HFFc6 (cell line): ENCODE measurements around the gene CYP4Z1. TPM values are rescaled to one million over a fixed set of nuclear protein-coding genes. Genes with fewer than 3 reads are reported as not detected.
A peak's percentile ranks its signal among the peaks of the same experiment; 100 is the strongest.
"Not testable (repeated sequence)": the region's sequence is repeated elsewhere in the genome, so short reads cannot be mapped to it uniquely, and the experiment has no call there.

Source experiments
- DNase-seq: peaks from one replicate; pipeline ENCODE4 v3.0.0-alpha.2; 2018
- H3K27ac Mint-ChIP-seq: 2 replicates; pipeline ENCODE4 v1.8.0; 2020; ENCODE audit warnings: mild to moderate bottlenecking, mixed read lengths
- H3K27me3 Mint-ChIP-seq: 2 replicates; pipeline ENCODE4 v1.8.0; 2021; ENCODE audit warnings: mild to moderate bottlenecking, moderate library complexity, mixed read lengths; ENCODE audit not compliant: insufficient read depth
- H3K36me3 Mint-ChIP-seq: 2 replicates; pipeline ENCODE4 v1.8.0; 2021; ENCODE audit warnings: low read depth, mixed read lengths
- H3K4me1 Mint-ChIP-seq: 2 replicates; pipeline ENCODE4 v1.8.0; 2020; ENCODE audit warnings: low read depth, mixed read lengths
- H3K4me3 Mint-ChIP-seq: 2 replicates; pipeline ENCODE4 v1.8.0; 2020; ENCODE audit warnings: mild to moderate bottlenecking, moderate library complexity, mixed read lengths
- H3K9me3 Mint-ChIP-seq: 2 replicates; pipeline ENCODE4 v1.8.0; 2020; ENCODE audit warnings: mild to moderate bottlenecking, mixed read lengths
- CTCF ChIP-seq: fragments of 200-600 bp; sonication (generic); IDR thresholded peaks from 2 replicates; pipeline ENCODE4 v1.5.0; 2021; ENCODE audit warnings: antibody characterized with exemption, mild to moderate bottlenecking
- total RNA-seq, 6 experiments: library from RNA; stranded (reverse); fragmentation: NEBNext Ultra II Directional; extraction: Animal tissue kit (Norgen Biotek cat#: 25700); gene quantifications; 2 replicates in 1 of 6; 3 replicates in 5 of 6; pipeline ENCODE4 v1.2.3, GENCODE V29; 2021

The CYP4Z1 gene
- total RNA-seq, 6 experiments from 2014 or later, result not detected

- H3K9me3 Mint-ChIP-seq, result peaks cover 4% of the 10 kb centered on the region; the same call in 1 of the 2 replicates
- no peak for TF ChIP-seq CTCF
- H3K4me1 Mint-ChIP-seq, result no peaks in the 10 kb centered on the region
- no peaks in the 10 kb centered on the region; the same call in 1 of the 2 replicates for H3K27me3 Mint-ChIP-seq
- H3K4me3 Mint-ChIP-seq, result no peak within 1 kb of the TSS
- DNase-seq, result no peak
- no peak within 1 kb of the TSS for H3K27ac Mint-ChIP-seq
- H3K36me3 Mint-ChIP-seq, result no peaks in the 10 kb centered on the region
These were observed 70.2 kb downstream of the CYP4Z1 start, which contains the start of gene CYP4A22 for GRCh38 chr1:47137198-47137597. Gene CYP4A22 (plus strand): TSS chr1:47137441. CDS start chr1:47137486, 45 bp downstream.

DNA sequence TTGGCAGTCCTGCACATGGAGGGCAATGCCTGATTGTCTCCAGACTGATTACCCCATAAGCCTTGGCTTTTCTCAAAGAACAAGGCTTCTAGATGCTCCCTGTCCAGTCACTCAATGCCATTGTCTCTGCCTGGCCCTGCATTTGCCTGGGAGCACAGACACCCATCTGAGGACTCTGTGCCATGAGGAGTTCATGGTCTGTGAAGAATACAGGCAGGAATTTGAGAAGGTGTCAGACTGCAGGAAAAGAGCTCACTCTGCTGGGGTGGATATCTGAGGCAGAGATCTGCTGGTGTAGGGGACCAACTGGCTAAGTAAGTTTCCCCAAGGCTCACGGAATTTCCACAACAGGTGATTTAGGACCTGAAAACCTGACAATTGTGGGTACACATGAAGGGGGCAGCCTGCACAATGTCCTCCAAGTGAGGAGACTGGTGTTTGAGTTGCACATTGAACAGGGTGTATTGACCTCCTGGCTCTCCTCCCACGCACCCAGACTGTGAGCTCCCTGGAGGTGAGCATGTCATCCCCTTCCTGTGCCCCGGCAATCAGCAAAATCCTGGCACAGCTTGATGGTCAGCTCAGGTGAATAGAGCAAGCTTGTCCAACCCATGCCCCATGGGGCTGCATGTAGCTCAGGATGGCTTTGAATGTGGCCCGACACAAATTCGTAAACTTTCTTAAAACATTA is 71.0 kb downstream of the CYP4Z1 start:
- Mint-ChIP-seq H3K9me3 (peaks cover 4% of the 10 kb centered on the region; the same call in 1 of the 2 replicates), H3K36me3 (no peaks in the 10 kb centered on the region), H3K27me3 (no peaks in the 10 kb centered on the region; the same call in 1 of the 2 replicates), H3K27ac (no peak overlapping the region), H3K4me3 (no peak overlapping the region), H3K4me1 (no peaks in the 10 kb centered on the region)
- no peak for TF ChIP-seq CTCF
- no peak for DNase-seq

DNA sequence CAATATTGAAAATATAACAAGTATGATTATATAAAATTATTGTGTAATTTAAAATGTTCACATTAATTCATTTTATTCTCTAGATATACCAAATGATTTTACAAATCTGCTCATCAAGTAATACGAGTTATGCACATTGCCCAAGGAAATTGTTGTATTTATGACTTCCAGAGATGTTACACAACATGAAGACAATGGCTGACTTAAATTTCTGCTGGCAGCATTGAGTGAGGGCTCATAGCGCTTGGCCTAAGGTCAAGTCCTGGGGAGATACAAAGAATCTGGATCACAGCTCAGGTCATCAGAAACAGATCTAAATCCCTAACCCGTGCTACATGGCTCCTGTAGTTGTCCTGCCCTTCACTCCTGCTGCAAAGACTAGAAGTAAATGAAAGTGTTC is 73.3 kb downstream of the CYP4Z1 start:
- not testable (repeated sequence) for H3K27ac Mint-ChIP-seq, H3K4me1 Mint-ChIP-seq, H3K4me3 Mint-ChIP-seq, DNase-seq, H3K27me3 Mint-ChIP-seq, H3K36me3 Mint-ChIP-seq, H3K9me3 Mint-ChIP-seq

DNA sequence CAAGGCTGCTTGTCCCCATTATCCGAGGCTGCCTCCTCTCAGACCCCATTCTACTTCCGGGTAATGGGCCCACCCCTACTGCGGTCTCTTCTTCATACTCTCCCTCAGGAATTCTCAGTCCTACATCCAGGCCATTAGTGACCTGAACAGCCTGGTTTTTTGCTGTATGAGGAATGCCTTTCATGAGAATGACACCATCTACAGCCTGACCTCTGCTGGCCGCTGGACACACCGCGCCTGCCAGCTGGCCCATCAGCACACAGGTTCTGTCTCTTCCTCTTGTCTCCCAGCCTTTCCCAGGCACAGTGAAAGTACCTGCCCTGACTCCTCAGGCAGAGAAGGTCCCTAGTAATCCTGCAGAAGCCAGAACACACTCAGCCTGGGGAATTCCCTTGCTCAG is 76.6 kb downstream of the CYP4Z1 start:
- peaks cover 17% of the 10 kb centered on the region; the same call in 1 of the 2 replicates for H3K9me3 Mint-ChIP-seq
- not testable (repeated sequence) for H3K27me3 Mint-ChIP-seq, H3K27ac Mint-ChIP-seq, H3K36me3 Mint-ChIP-seq, DNase-seq, H3K4me3 Mint-ChIP-seq, H3K4me1 Mint-ChIP-seq
- TF ChIP-seq CTCF, result peak; percentile 42; the same call in 1 of the 2 replicates

DNA sequence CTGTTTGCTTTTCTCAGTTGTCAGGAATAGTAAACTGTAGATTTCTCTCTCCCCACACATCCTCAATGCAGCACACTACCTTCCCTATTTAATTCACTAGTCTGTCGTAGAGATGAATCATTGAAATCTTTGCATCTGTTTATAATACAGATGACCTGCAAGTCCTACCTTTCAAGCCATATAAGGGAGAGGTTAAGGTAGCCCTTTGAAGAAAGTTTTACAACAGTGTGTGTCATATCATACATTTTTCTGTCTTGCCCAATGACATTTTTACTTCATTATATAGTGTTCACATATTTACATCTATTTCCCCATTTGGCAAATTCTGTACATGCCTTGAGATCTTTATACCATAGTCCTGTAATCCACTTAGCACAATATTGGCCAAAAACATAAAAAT is 79.5 kb downstream of the CYP4Z1 start:
- not testable (repeated sequence) for H3K36me3 Mint-ChIP-seq, DNase-seq, H3K27me3 Mint-ChIP-seq, H3K27ac Mint-ChIP-seq, H3K4me1 Mint-ChIP-seq, H3K4me3 Mint-ChIP-seq
- H3K9me3 Mint-ChIP-seq, result peaks cover 13% of the 10 kb centered on the region; the same call in 1 of the 2 replicates

DNA sequence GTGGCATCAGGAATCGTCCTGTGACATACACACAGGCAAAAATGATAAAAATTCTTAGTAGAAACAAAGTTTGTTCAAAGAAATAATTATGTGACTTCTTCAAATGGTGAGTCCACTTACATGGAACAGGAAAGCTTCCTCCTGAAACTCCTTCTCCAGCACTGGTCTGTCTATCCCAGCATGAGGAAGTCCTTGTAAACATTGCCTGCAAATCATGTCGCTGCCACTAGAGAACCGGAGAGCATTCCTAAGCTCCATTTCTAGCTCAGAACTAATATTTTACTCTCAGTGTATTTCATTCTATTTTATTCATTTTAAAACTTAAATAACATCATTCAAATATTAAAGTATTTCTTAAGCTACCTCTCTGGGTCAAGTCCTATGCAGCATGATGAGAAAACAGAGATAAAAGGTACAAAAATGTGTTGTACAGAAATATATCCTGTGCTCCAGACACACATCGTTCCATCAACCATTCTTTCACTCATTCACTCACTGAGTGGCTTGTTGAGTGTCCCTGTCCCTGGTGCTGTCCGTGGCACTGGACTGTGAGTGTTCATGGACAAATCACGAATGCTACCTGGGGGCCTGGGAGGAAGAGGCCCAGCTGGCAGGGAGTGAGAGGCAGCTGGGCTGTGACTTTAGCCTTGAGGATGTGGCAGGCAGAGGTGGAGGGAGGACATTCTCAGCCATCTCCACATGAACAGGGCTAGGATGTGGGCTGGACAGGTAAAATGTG is 80.2 kb downstream of the CYP4Z1 start:
- no peaks in the 10 kb centered on the region for H3K36me3 Mint-ChIP-seq
- no peak for DNase-seq
- H3K27me3 Mint-ChIP-seq, result peaks cover 5% of the 10 kb centered on the region
- no peaks in the 10 kb centered on the region for H3K4me1 Mint-ChIP-seq
- H3K27ac Mint-ChIP-seq, result no peak overlapping the region
- no peak overlapping the region for H3K4me3 Mint-ChIP-seq
- peaks cover 13% of the 10 kb centered on the region; the same call in 1 of the 2 replicates for H3K9me3 Mint-ChIP-seq
- no peak for TF ChIP-seq CTCF

- not testable (repeated sequence) for DNase-seq, H3K4me1 Mint-ChIP-seq, H3K4me3 Mint-ChIP-seq, H3K27me3 Mint-ChIP-seq, H3K36me3 Mint-ChIP-seq, H3K27ac Mint-ChIP-seq
- H3K9me3 Mint-ChIP-seq, result peaks cover 13% of the 10 kb centered on the region; the same call in 1 of the 2 replicates
These were observed 82.1 kb downstream of the CYP4Z1 start for GRCh38 chr1:47149162-47149561.

DNA sequence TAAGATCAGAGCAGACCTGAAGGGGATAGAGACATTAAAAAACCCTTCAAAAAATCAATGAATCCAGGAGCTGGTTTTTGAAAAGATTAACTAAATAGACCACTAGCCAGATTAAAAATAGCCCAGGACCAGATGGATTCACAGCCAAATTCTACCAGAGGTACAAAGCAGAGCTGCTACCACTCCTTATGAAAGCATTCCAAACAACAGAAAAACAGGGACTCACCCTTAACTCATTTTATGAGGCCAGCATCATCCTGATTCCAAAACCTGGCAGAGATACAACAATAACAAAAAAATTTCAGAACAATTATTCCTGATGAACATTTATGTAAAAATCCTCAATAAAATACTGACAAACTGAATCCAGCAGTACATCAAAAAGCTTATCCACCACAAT is 89.4 kb downstream of the CYP4Z1 start:
- not testable (repeated sequence) for H3K27me3 Mint-ChIP-seq, H3K9me3 Mint-ChIP-seq, H3K4me1 Mint-ChIP-seq, H3K4me3 Mint-ChIP-seq, H3K36me3 Mint-ChIP-seq, DNase-seq, H3K27ac Mint-ChIP-seq

DNA sequence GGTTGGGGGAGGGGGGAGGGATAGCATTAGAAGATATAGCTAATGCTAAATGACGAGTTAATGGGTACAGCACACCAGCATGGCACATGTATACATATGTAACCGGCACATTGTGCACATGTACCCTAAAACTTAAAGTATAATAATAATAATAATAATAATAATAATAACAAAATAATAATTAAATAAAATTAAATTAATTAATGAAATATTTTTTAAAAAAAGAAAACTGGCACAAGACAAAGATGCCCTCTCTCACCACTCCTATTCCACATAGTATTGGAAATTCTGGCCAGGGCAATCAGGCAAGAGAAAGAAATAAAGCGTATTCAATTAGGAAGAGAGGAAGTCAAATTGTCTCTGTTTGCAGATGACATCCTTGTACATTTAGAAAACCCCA is 90.9 kb downstream of the CYP4Z1 start:
- H3K36me3 Mint-ChIP-seq, H3K27me3 Mint-ChIP-seq, H3K9me3 Mint-ChIP-seq, H3K4me1 Mint-ChIP-seq, H3K27ac Mint-ChIP-seq, DNase-seq, H3K4me3 Mint-ChIP-seq: not testable (repeated sequence)
